Measurements from ENCODE around the gene MLXIP.

The MLXIP gene

GRCh38 chr12:122126713-122127597 lies 48.4 kb downstream of the MLXIP start:
- peak; percentile 37 for DNase-seq (ENCODE audit: low spot score)

- DNase-seq (ENCODE audit: low spot score), result no peak
Measured at GRCh38 chr12:122127839-122128238, 49.3 kb downstream of the MLXIP start.

- no peak for DNase-seq (ENCODE audit: low spot score)
Measured at GRCh38 chr12:122128481-122128880, 49.9 kb downstream of the MLXIP start.

- no peak for DNase-seq (ENCODE audit: low spot score)
Measured at GRCh38 chr12:122129131-122129530, 50.6 kb downstream of the MLXIP start.

GRCh38 chr12:122130150-122130549 lies 51.6 kb downstream of the MLXIP start:
- no peak for DNase-seq (ENCODE audit: low spot score)

GRCh38 chr12:122133192-122133950 lies 54.8 kb downstream of the MLXIP start:
- DNase-seq (ENCODE audit: low spot score), result no peak

- no peak for DNase-seq (ENCODE audit: low spot score)
Measured at GRCh38 chr12:122135437-122136031, 57.0 kb downstream of the MLXIP start.

- DNase-seq (ENCODE audit: low spot score), result no peak
Measured at GRCh38 chr12:122137229-122137628, 58.7 kb downstream of the MLXIP start.

- DNase-seq (ENCODE audit: low spot score), result no peak
Measured at GRCh38 chr12:122137681-122138080, 59.1 kb downstream of the MLXIP start.

- DNase-seq (ENCODE audit: low spot score), result no peak
Measured at GRCh38 chr12:122138181-122138580, 59.6 kb downstream of the MLXIP start.

GRCh38 chr12:122138616-122139015 lies 60.1 kb downstream of the MLXIP start:
- DNase-seq (ENCODE audit: low spot score), result peak; percentile 47

- no peak for DNase-seq (ENCODE audit: low spot score)
Measured at GRCh38 chr12:122139266-122139665, 60.7 kb downstream of the MLXIP start.

- no peak for DNase-seq (ENCODE audit: low spot score)
Measured at GRCh38 chr12:122139941-122140340, 61.4 kb downstream of the MLXIP start.

GRCh38 chr12:122140467-122141257 lies 62.1 kb downstream of the MLXIP start:
- no peak for DNase-seq (ENCODE audit: low spot score)

- DNase-seq (ENCODE audit: low spot score), result no peak
Measured at GRCh38 chr12:122141911-122142725, 63.6 kb downstream of the MLXIP start.

- DNase-seq (ENCODE audit: low spot score), result no peak
Measured at GRCh38 chr12:122142857-122143256, 64.3 kb downstream of the MLXIP start.

- no peak for DNase-seq (ENCODE audit: low spot score)
Measured at GRCh38 chr12:122144885-122145284, 66.3 kb downstream of the MLXIP start.

- no peak for DNase-seq (ENCODE audit: low spot score)
Measured at GRCh38 chr12:122145505-122146330, 67.2 kb downstream of the MLXIP start.

GRCh38 chr12:122147514-122148290 lies 69.1 kb downstream of the MLXIP start:
- DNase-seq (ENCODE audit: low spot score), result no peak

Data from cerebellar cortex (tissue), 1 donor.